ENCODE results near the gene INSR. TPM values are rescaled to one million over a fixed set of nuclear protein-coding genes. Genes with fewer than 3 reads are reported as not detected.

INSR gene
- polyA plus RNA-seq, 2 of the 4 experiments (the other 2 are of a cell fraction), result 1.8 to 3.3 TPM

- DNase-seq (ENCODE audit: low read depth in 1 of 2, low spot score in 1 of 2) (no peak), ATAC-seq (no peak), FAIRE-seq (no peak)
- 70% methylated on average over 4 of the region's 4 CpGs for WGBS (ENCODE audit: missing lambda C conversion rate)
- Histone ChIP-seq H3K27ac (no peak overlapping the region), H3K4me3 (no peak overlapping the region), H3K4me1 (no peaks in the 10 kb centered on the region), H3K4me2 (no peak overlapping the region), H3K9me3 (peaks cover 4% of the 10 kb centered on the region; the same call in 1 of the 3 replicates)
- CTCF ChIA-PET, result no interaction called here
- TF ChIP-seq, protein P1, sequence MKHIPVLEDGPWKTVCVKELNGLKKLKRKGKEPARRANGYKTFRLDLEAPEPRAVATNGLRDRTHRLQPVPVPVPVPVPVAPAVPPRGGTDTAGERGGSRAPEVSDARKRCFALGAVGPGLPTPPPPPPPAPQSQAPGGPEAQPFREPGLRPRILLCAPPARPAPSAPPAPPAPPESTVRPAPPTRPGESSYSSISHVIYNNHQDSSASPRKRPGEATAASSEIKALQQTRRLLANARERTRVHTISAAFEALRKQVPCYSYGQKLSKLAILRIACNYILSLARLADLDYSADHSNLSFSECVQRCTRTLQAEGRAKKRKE (CRISPR knock-in tag; IDR thresholded peaks at IDR 0.05; ENCODE audit: low read depth), result no peak
- TF ChIP-seq, protein P2, sequence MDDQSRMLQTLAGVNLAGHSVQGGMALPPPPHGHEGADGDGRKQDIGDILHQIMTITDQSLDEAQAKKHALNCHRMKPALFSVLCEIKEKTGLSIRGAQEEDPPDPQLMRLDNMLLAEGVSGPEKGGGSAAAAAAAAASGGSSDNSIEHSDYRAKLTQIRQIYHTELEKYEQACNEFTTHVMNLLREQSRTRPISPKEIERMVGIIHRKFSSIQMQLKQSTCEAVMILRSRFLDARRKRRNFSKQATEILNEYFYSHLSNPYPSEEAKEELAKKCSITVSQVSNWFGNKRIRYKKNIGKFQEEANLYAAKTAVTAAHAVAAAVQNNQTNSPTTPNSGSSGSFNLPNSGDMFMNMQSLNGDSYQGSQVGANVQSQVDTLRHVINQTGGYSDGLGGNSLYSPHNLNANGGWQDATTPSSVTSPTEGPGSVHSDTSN (IDR thresholded peaks at IDR 0.05), result no peak
- TF ChIP-seq EP300 (IDR thresholded peaks at IDR 0.05), result no peak
- no peak for TF ChIP-seq HMGXB4 (CRISPR knock-in tag; IDR thresholded peaks at IDR 0.05; ENCODE audit: borderline replicate concordance)
- TF ChIP-seq CHD2 (IDR thresholded peaks at IDR 0.05; ENCODE audit: low read length, partially characterized antibody), result no peak
- TF ChIP-seq ZSCAN20 (CRISPR knock-in tag; IDR thresholded peaks at IDR 0.05), result no peak
- no peak for TF ChIP-seq FOSL2 (IDR thresholded peaks at IDR 0.05)
- no peak for TF ChIP-seq FOSL2 (CRISPR knock-in tag; IDR thresholded peaks at IDR 0.05)
- no peak for TF ChIP-seq SREBF2 (IDR thresholded peaks at IDR 0.05)
- TF ChIP-seq JUNB (IDR thresholded peaks at IDR 0.05), result no peak
- TF ChIP-seq ZC3H11A (IDR thresholded peaks at IDR 0.05), result no peak
- no peak for TF ChIP-seq JUN (IDR thresholded peaks at IDR 0.05)
- TF ChIP-seq, protein P3, sequence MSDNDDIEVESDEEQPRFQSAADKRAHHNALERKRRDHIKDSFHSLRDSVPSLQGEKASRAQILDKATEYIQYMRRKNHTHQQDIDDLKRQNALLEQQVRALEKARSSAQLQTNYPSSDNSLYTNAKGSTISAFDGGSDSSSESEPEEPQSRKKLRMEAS (IDR thresholded peaks at IDR 0.05), result no peak
- TF ChIP-seq ESRRA (IDR thresholded peaks at IDR 0.05; ENCODE audit: borderline replicate concordance, low read length), result no peak
- TF ChIP-seq, protein P4, sequence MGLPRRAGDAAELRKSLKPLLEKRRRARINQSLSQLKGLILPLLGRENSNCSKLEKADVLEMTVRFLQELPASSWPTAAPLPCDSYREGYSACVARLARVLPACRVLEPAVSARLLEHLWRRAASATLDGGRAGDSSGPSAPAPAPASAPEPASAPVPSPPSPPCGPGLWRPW (IDR thresholded peaks at IDR 0.05), result no peak
- TF ChIP-seq POLR2AphosphoS2 (conservative IDR thresholded peaks at IDR 0.05; ENCODE audit: low read length), result no peak
- TF ChIP-seq RFX5 (IDR thresholded peaks at IDR 0.05), result no peak
- no peak for TF ChIP-seq REST (IDR thresholded peaks at IDR 0.05)
- POLR2A ChIA-PET, result interaction anchor here (0.6 kb wide), 1 partner anchor 1416 kb away, joined by 3 read pairs; no protein-coding TSS in a partner anchor
Observed at GRCh38 chr19:7238051-7238450, 56.2 kb downstream of the INSR start.

DNA sequence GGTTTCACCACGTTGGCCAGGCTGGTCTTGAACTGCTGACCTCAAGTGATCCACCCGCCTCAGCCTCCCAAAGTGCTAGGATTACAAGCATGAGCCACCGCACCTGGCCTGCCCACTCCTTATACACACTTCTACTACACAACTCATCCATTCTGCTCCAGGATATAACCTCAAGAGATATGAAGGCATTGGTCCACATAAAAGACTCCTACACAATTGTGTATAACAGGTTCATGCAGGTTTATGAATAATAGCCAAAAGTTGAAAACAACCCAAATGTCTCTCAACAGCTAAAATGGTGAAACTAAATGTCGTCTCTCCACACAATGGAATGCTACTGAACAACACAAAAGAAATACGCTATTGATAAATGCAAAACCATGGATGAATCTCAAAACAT, 58.1 kb downstream of the INSR start:
- CTCF ChIA-PET, result interaction anchor here (0.7 kb wide), 1 partner anchor 87 kb away, joined by 3 read pairs; no protein-coding TSS in a partner anchor
- H3K9me3 ChIP-seq, result peaks cover 4% of the 10 kb centered on the region; the same call in 1 of the 3 replicates
- H3K4me1 ChIP-seq, result no peaks in the 10 kb centered on the region
- FAIRE-seq (no peak), ATAC-seq (no peak), DNase-seq (ENCODE audit: low read depth in 1 of 2, low spot score in 1 of 2) (no peak)
- no peak overlapping the region for H3K4me3 ChIP-seq
- H3K4me2 ChIP-seq, result no peak overlapping the region
- POLR2A ChIA-PET, result no interaction called here
- no peak overlapping the region for H3K27ac ChIP-seq
- TF ChIP-seq RFX5 (IDR thresholded peaks at IDR 0.05), result no peak
- 70% methylated on average over 5 of the region's 5 CpGs for WGBS (ENCODE audit: missing lambda C conversion rate)

Measured in A549 (cell line).